ENCODE results near the gene STK4. TPM values are rescaled to one million over a fixed set of nuclear protein-coding genes. Genes with fewer than 3 reads are reported as not detected.

STK4 gene
- total and polyA plus RNA-seq, 2 of the 4 experiments (the other 2 are of a cell fraction), result 10.2 to 22.2 TPM

DNA sequence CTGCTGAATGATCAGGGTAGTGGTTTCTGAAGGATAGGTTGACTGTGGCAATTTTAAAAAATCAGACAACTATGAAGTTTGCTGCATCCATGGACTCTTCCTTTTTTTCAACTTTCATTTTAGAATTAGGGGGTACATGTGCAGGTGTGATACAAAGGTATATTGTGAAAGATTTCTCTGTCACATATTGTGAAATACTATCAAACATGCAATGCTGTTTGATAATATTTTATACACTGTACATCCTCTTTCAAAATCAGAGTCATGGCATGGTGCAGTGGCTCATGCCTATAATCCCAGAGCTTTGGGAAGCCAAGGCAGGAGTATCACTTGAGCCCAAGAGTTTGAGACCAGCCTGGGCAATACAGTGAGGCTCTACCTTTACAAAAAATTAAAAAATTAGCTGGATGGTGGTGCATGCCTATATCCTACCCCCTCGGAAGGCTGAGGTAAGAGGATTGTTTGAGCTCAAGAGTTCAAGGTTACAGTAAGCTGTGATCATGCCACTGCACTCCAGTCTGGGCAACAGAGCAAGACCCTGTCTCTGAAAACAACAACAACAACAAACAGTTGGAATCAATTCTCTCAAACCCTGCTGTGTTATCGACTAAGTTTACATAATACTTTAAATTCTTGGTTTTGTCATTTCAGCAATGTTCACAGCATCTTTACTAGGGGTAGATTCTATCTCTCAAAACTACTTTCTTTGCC is 153.4 kb downstream of the STK4 start:
- no peak overlapping the region for H2BK15ac ChIP-seq (ENCODE audit: low read depth, low read length)
- H2AFZ ChIP-seq (replicated peaks; ENCODE audit: low read length, poor library complexity), result no peak overlapping the region
- no peak overlapping the region for H3K56ac ChIP-seq (ENCODE audit: extremely low read depth, insufficient read depth, low read length)
- POLR2A ChIA-PET (ENCODE audit: unreplicated experiment), result no interaction called here
- no peak overlapping the region for H3K9ac ChIP-seq (ENCODE audit: low read depth, low read length)
- no peaks in the 10 kb centered on the region for H3K9me3 ChIP-seq (ENCODE audit: control insufficient read depth, insufficient read depth, low read length)
- no peak overlapping the region for H2BK5ac ChIP-seq (ENCODE audit: low read depth, low read length, poor library complexity, severe bottlenecking)
- no peaks in the 10 kb centered on the region for H3K36me3 ChIP-seq (ENCODE audit: control insufficient read depth, insufficient read depth, low read length)
- dilution Hi-C loops (cut with HindIII; ENCODE audit: low sequenced_read_pairs, unreplicated experiment) (no loop called here), intact Hi-C loops (cut with micrococcal nuclease) (loop anchor here (10.0 kb wide), 1 partner anchor 155 kb away; no protein-coding TSS in a partner anchor), in situ Hi-C loops (cut with MboI; ENCODE audit: low sequenced_read_pairs) (loop anchor here (25.0 kb wide), 1 partner anchor 168 kb away; no protein-coding TSS in a partner anchor)
- H4K8ac ChIP-seq (ENCODE audit: low read depth in 2 of 2, low read length in 2 of 2), result no peak overlapping the region
- H2AK9ac ChIP-seq (replicated peaks; ENCODE audit: low read depth, low read length, poor library complexity), result no peak overlapping the region
- no peak overlapping the region for H3K23ac ChIP-seq (ENCODE audit: low read depth, low read length)
- TF ChIP-seq CEBPB (IDR thresholded peaks at IDR 0.05; ENCODE audit: low read depth, low read length) (peak; percentile 60), MAZ (IDR thresholded peaks at IDR 0.05; ENCODE audit: borderline replicate concordance, low read depth, low read length) (no peak)
- TF ChIP-seq, protein P1, sequence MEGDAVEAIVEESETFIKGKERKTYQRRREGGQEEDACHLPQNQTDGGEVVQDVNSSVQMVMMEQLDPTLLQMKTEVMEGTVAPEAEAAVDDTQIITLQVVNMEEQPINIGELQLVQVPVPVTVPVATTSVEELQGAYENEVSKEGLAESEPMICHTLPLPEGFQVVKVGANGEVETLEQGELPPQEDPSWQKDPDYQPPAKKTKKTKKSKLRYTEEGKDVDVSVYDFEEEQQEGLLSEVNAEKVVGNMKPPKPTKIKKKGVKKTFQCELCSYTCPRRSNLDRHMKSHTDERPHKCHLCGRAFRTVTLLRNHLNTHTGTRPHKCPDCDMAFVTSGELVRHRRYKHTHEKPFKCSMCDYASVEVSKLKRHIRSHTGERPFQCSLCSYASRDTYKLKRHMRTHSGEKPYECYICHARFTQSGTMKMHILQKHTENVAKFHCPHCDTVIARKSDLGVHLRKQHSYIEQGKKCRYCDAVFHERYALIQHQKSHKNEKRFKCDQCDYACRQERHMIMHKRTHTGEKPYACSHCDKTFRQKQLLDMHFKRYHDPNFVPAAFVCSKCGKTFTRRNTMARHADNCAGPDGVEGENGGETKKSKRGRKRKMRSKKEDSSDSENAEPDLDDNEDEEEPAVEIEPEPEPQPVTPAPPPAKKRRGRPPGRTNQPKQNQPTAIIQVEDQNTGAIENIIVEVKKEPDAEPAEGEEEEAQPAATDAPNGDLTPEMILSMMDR (conservative IDR thresholded peaks at IDR 0.05; ENCODE audit: low read depth, low read length), result no peak
- H3K18ac ChIP-seq (ENCODE audit: low read depth, low read length), result no peak overlapping the region
- WGBS, 2 experiments (ENCODE audit: extremely low coverage in 2 of 2, insufficient read length in 1 of 2), result no CpG with 5 or more reads among the region's 2 CpGs
- no peak overlapping the region for H2AK5ac ChIP-seq (ENCODE audit: low read depth, low read length)
- H3K9me1 ChIP-seq (ENCODE audit: insufficient read depth, low read length), result no peaks in the 10 kb centered on the region
- no peaks in the 10 kb centered on the region for H3K4me1 ChIP-seq (ENCODE audit: control insufficient read depth, insufficient read depth, low read length)
- no peak overlapping the region for H3K4me2 ChIP-seq (ENCODE audit: low read depth, low read length)
- H2BK120ac ChIP-seq (ENCODE audit: low read depth, low read length), result no peak overlapping the region
- CTCF ChIA-PET, result interaction anchor here (0.9 kb wide), 1 partner anchor 75 kb away, joined by 8 read pairs; no protein-coding TSS in a partner anchor
- DNase-seq (no peak), ATAC-seq (ENCODE audit: low read depth) (no peak)
- H3K79me1 ChIP-seq (ENCODE audit: low read depth in 1 of 2, low read length in 2 of 2), result no peaks in the 10 kb centered on the region
- no peak overlapping the region for H3K27ac ChIP-seq (ENCODE audit: insufficient read depth, low read length)
- H3K27me3 ChIP-seq (ENCODE audit: control insufficient read depth, insufficient read depth, low read length), result peaks cover 31% of the 10 kb centered on the region
- no peak overlapping the region for H4K5ac ChIP-seq (ENCODE audit: low read depth, low read length)
- no peak overlapping the region for H4K91ac ChIP-seq (ENCODE audit: insufficient read depth, low read depth, low read length)
- no peaks in the 10 kb centered on the region for H4K20me1 ChIP-seq (ENCODE audit: insufficient read depth, low read length)
- H3K4ac ChIP-seq (ENCODE audit: low read depth, low read length), result no peak overlapping the region
- no peak overlapping the region for H3K14ac ChIP-seq (replicated peaks; ENCODE audit: low read depth, low read length)
- H3K4me3 ChIP-seq (ENCODE audit: insufficient read depth, low read depth, low read length), result no peak overlapping the region
- no peak overlapping the region for H2BK20ac ChIP-seq (ENCODE audit: low read depth, low read length)
- BruUV-seq (replicated peaks), result no TSS peak
